Naive thymus-derived CD4-positive, alpha-beta T cell (primary cell): ENCODE measurements around the gene NPHP4. TPM values are rescaled to one million over a fixed set of nuclear protein-coding genes. Genes with fewer than 3 reads are reported as not detected.

Experiments
- ATAC-seq: fragments of 150-1000 bp; cut with Tn5 transposase; 2 replicates; pipeline ENCODE4 v1.10.0; 2021; ENCODE audit warnings: mild to moderate bottlenecking, moderate library complexity
- CTCF ChIA-PET: fragments of 350-600 bp; sonication (Branson Sonifier 250); formaldehyde crosslinking; loops from one replicate; lab custom pipeline; 2021; ENCODE audit warnings: antibody characterized with exemption; lab: Charles Lee
- POLR2A ChIA-PET: fragments of 350-600 bp; sonication (Branson Sonifier 250); formaldehyde crosslinking; loops from one replicate; lab custom pipeline; 2021; ENCODE audit warnings: antibody characterized with exemption, inconsistent platforms; lab: Charles Lee
- DNase-seq, 9 donors: peaks; one replicate each; pipeline versions ENCODE4 v3.0.0 to v3.0.0-alpha.2; 2020 to 2022; ENCODE audit warnings: mixed read lengths in 1 of 9
- H3K27ac ChIP-seq: one replicate; pipeline ENCODE4 v1.7.0; 2013; ENCODE audit warnings: mild to moderate bottlenecking, low read depth, low read length, moderate library complexity
- H3K27me3 ChIP-seq, 2 donors: one replicate each; pipeline ENCODE4 v1.7.0; 2013; ENCODE audit warnings: low read length in 2 of 2, mild to moderate bottlenecking in 2 of 2, moderate library complexity in 2 of 2; ENCODE audit not compliant: control insufficient read depth in 2 of 2, insufficient read depth in 2 of 2
- H3K36me3 ChIP-seq, 3 experiments: 1 replicate in 2 of 3; 2 replicates in 1 of 3; pipeline ENCODE4 v1.7.0; 2013; ENCODE audit warnings: low read length in 3 of 3, mild to moderate bottlenecking in 3 of 3, moderate library complexity in 1 of 3; ENCODE audit not compliant: insufficient read depth in 3 of 3, control insufficient read depth in 2 of 3
- H3K4me1 ChIP-seq, 2 donors: one replicate each; pipeline ENCODE4 v1.7.0; 2013; ENCODE audit warnings: low read length in 2 of 2, mild to moderate bottlenecking in 2 of 2, moderate library complexity in 1 of 2; ENCODE audit not compliant: control insufficient read depth in 2 of 2, insufficient read depth in 2 of 2
- H3K4me3 ChIP-seq: 2 replicates; pipeline ENCODE4 v1.7.0; 2013; ENCODE audit warnings: mild to moderate bottlenecking, low read length
- H3K9me3 ChIP-seq, 3 experiments: 1 replicate in 2 of 3; 2 replicates in 1 of 3; pipeline ENCODE4 v1.7.0; 2013; ENCODE audit warnings: low read length in 3 of 3; ENCODE audit not compliant: control insufficient read depth in 2 of 3
- H3K27ac Mint-ChIP-seq, 9 donors: one replicate each; pipeline ENCODE4 v1.8.0; 2020 to 2022; ENCODE audit warnings: mixed read lengths in 9 of 9, mild to moderate bottlenecking in 8 of 9, moderate library complexity in 5 of 9, inconsistent platforms in 2 of 9
- H3K27me3 Mint-ChIP-seq, 5 donors: one replicate each; pipeline ENCODE4 v1.8.0; 2021 to 2022; ENCODE audit warnings: mixed read lengths in 5 of 5, mild to moderate bottlenecking in 1 of 5
- H3K36me3 Mint-ChIP-seq, 5 donors: one replicate each; pipeline ENCODE4 v1.8.0; 2020 to 2022; ENCODE audit warnings: mixed read lengths in 5 of 5, mild to moderate bottlenecking in 3 of 5, inconsistent platforms in 1 of 5
- H3K4me1 Mint-ChIP-seq, 7 donors: one replicate each; pipeline ENCODE4 v1.8.0; 2020 to 2022; ENCODE audit warnings: mixed read lengths in 7 of 7, mild to moderate bottlenecking in 3 of 7, inconsistent platforms in 1 of 7
- H3K4me3 Mint-ChIP-seq, 10 donors: one replicate each; pipeline ENCODE4 v1.8.0; 2020 to 2022; ENCODE audit warnings: mild to moderate bottlenecking in 10 of 10, mixed read lengths in 10 of 10, moderate library complexity in 6 of 10, inconsistent platforms in 2 of 10
- H3K9me3 Mint-ChIP-seq, 11 donors: one replicate each; pipeline ENCODE4 v1.8.0; 2020 to 2022; ENCODE audit warnings: mixed read lengths in 11 of 11, mild to moderate bottlenecking in 4 of 11, inconsistent platforms in 1 of 11, moderate library complexity in 1 of 11
- intact Hi-C, 2 donors: fragments of 100-400 bp; cut with micrococcal nuclease; formaldehyde crosslinking; loops; one replicate each; pipeline ENCODE4 v1.15.1; 2023
- polyA plus RNA-seq, 2 donors: library from polyadenylated mRNA; unstranded; fragments of 300-500 nt; fragmentation: Illumina TruSeq; gene quantifications; one replicate each; pipeline ENCODE4 v1.2.3, GENCODE V29; 2021
- total RNA-seq, 6 experiments: library from RNA in 5 of 6; stranded (reverse) in 5 of 6; gene quantifications; 1 replicate in 5 of 6; 2 replicates in 1 of 6; pipeline ENCODE4 v1.2.3 and lab custom pipeline; 2021 to 2026

NPHP4 gene
- total and polyA plus RNA-seq, 7 experiments from 2014 or later = 0.40 to 20.6 (median 9.2) TPM

- Histone ChIP-seq H3K27ac (no peak overlapping the region), H3K36me3 (no peaks in the 10 kb centered on the region), H3K4me1 (no peaks in the 10 kb centered on the region), H3K4me3 (no peak overlapping the region), H3K9me3 (no peaks in the 10 kb centered on the region), H3K27me3 (no peaks in the 10 kb centered on the region)
- peaks cover 0 to 7% (median 6%) of the 10 kb centered on the region in 7 donors for H3K4me1 Mint-ChIP-seq
- DNase-seq (no peak), ATAC-seq (no peak)
- POLR2A ChIA-PET = no interaction called here
- H3K4me3 Mint-ChIP-seq = no peak overlapping the region
- intact Hi-C loops = no loop called here
- H3K27ac Mint-ChIP-seq = no peak overlapping the region
- CTCF ChIA-PET = no interaction called here
- peaks cover 0 to 22% (median 16%) of the 10 kb centered on the region in 5 donors for H3K36me3 Mint-ChIP-seq
- peaks cover 0 to 8% (median 0%) of the 10 kb centered on the region in 11 donors for H3K9me3 Mint-ChIP-seq
- H3K27me3 Mint-ChIP-seq = no peaks in the 10 kb centered on the region
These were observed 72.0 kb downstream of the NPHP4 start for GRCh38 chr1:5920201-5920600.

DNA sequence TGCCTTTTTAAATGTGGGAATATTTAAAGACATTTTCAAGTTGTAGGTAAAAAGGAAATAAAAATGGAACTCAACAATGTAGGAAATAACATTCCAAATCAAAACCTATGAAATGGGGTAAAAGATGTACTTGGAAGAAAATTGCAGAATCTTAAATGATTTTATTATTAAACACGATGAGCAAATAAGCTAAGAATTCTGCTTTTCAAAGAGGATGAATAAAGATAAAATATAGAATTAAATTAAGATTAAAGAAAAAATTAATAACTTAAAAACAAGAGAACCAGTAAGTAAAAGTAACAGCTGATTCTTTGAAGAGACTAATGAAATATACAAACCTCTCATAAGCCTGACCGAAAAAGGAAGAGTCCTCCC lies 74.0 kb downstream of the NPHP4 start:
- intact Hi-C loops = no loop called here
- Mint-ChIP-seq H3K4me1 (peaks cover 0 to 7% (median 6%) of the 10 kb centered on the region in 7 donors), H3K9me3 (no peaks in the 10 kb centered on the region), H3K36me3 (peaks cover 0 to 10% (median 4%) of the 10 kb centered on the region in 5 donors), H3K27me3 (no peaks in the 10 kb centered on the region), H3K27ac (no peak overlapping the region), H3K4me3 (no peak overlapping the region)
- ATAC-seq (no peak), DNase-seq (no peak)
- no peaks in the 10 kb centered on the region for H3K9me3 ChIP-seq
- CTCF ChIA-PET = interaction anchor here (0.6 to 0.7 kb wide), 2 partner anchors 141 to 318 kb away, joined by 3 read pairs; no protein-coding TSS in a partner anchor
- H3K4me1 ChIP-seq = no peaks in the 10 kb centered on the region
- no peak overlapping the region for H3K4me3 ChIP-seq
- no peak overlapping the region for H3K27ac ChIP-seq
- no peaks in the 10 kb centered on the region for H3K36me3 ChIP-seq
- POLR2A ChIA-PET = interaction anchor here (1.0 kb wide), 1 partner anchor 328 kb away, joined by 3 read pairs; no protein-coding TSS in a partner anchor
- H3K27me3 ChIP-seq = no peaks in the 10 kb centered on the region

DNA sequence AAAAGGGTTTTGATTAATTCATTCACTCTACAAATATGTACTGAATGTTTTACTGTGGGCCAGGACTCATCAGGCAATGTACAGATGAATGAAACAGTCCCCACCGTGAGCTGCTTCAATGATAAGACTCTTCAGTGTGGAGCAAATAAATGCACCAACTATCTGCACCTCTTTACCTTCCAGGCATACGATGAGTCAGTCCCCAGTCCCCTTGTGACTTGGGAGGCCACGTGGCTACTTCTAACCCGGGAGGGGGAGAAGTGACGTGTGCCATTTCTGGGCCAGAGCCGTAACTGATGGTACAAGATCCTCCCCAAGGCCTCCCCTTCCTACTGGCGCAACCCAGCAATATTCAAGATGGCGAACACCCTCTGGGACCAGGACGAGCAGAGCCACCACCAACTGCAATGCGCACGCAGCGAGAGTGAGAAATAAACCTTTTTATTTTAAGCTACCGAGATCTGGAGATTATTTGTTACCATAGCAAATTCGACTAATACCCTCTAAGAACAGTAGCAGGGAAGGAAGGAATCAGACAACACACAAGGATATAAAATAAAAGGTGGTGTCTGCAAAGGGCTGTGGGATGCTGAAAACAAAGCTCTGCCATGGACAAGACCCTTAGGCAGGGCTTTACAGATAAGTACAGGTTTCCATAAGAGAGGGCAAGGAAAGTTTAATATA lies 74.5 kb downstream of the NPHP4 start:
- H3K27me3 ChIP-seq = no peaks in the 10 kb centered on the region
- H3K4me1 Mint-ChIP-seq = peaks cover 0 to 7% (median 6%) of the 10 kb centered on the region in 7 donors
- intact Hi-C loops = no loop called here
- H3K9me3 ChIP-seq = no peaks in the 10 kb centered on the region
- H3K9me3 Mint-ChIP-seq = no peaks in the 10 kb centered on the region
- no peak overlapping the region for H3K4me3 Mint-ChIP-seq
- ATAC-seq (no peak), DNase-seq (no peak)
- no peak overlapping the region for H3K4me3 ChIP-seq
- CTCF ChIA-PET = interaction anchor here (0.7 to 0.9 kb wide), 2 partner anchors 140 to 403 kb away, joined by 3 to 4 read pairs; no protein-coding TSS in a partner anchor
- no peaks in the 10 kb centered on the region for H3K36me3 ChIP-seq
- POLR2A ChIA-PET = interaction anchor here (1.0 kb wide), 1 partner anchor 328 kb away, joined by 3 read pairs; no protein-coding TSS in a partner anchor
- no peak overlapping the region for H3K27ac ChIP-seq
- no peak overlapping the region for H3K27ac Mint-ChIP-seq
- H3K27me3 Mint-ChIP-seq = no peaks in the 10 kb centered on the region
- H3K4me1 ChIP-seq = no peaks in the 10 kb centered on the region
- peaks cover 0 to 4% (median 0%) of the 10 kb centered on the region in 5 donors for H3K36me3 Mint-ChIP-seq

DNA sequence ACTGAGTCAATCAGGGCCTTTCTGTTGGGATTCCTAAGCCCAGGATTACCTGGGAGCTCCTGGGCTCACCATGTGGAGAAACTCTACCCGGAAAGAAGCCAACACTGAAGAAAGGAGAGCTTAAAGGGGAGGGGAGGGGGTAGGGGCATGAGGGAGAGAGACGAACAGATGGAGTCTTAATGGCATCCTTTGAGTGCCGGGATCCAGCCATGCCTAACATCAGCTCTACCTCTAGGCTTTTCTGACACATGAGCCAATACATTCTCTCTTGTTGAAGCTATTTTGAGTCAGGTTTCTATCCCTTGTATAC lies 75.0 kb downstream of the NPHP4 start:
- Mint-ChIP-seq H3K4me1 (peaks cover 0 to 7% (median 6%) of the 10 kb centered on the region in 7 donors), H3K27me3 (no peaks in the 10 kb centered on the region), H3K36me3 (peaks cover 0 to 4% (median 0%) of the 10 kb centered on the region in 5 donors), H3K9me3 (no peaks in the 10 kb centered on the region), H3K4me3 (no peak overlapping the region), H3K27ac (peak overlapping the region in 1 of 9 donors; percentile 6)
- no peaks in the 10 kb centered on the region for H3K27me3 ChIP-seq
- no peak overlapping the region for H3K4me3 ChIP-seq
- intact Hi-C loops = no loop called here
- H3K9me3 ChIP-seq = no peaks in the 10 kb centered on the region
- no peaks in the 10 kb centered on the region for H3K36me3 ChIP-seq
- H3K27ac ChIP-seq = no peak overlapping the region
- no peaks in the 10 kb centered on the region for H3K4me1 ChIP-seq
- no peak for DNase-seq
- ChIA-PET POLR2A (no interaction called here), CTCF (interaction anchor here (0.9 kb wide), 1 partner anchor 403 kb away, joined by 4 read pairs; no protein-coding TSS in a partner anchor)
- ATAC-seq = no peak

- no peak overlapping the region for H3K27ac ChIP-seq
These were observed 75.5 kb downstream of the NPHP4 start for GRCh38 chr1:5916572-5917280.

GRCh38 chr1:5915587-5916571 lies 76.3 kb downstream of the NPHP4 start:
- no peak overlapping the region for H3K4me3 Mint-ChIP-seq
- H3K4me1 Mint-ChIP-seq = peaks cover 0 to 7% (median 6%) of the 10 kb centered on the region in 7 donors
- POLR2A ChIA-PET = no interaction called here
- no peaks in the 10 kb centered on the region for H3K36me3 ChIP-seq
- CTCF ChIA-PET = interaction anchor here (1.1 kb wide), 1 partner anchor 110 kb away, joined by 3 read pairs; no protein-coding TSS in a partner anchor
- H3K4me1 ChIP-seq = no peaks in the 10 kb centered on the region
- H3K27me3 ChIP-seq = no peaks in the 10 kb centered on the region
- H3K27me3 Mint-ChIP-seq = no peaks in the 10 kb centered on the region
- peak in 5 of 9 donors; percentile 11 to 31 (median 18) for DNase-seq
- no peak overlapping the region for H3K27ac ChIP-seq
- intact Hi-C loops = no loop called here
- H3K9me3 ChIP-seq = no peaks in the 10 kb centered on the region
- peak overlapping the region in 2 of 9 donors; percentile 51 to 66 for H3K27ac Mint-ChIP-seq
- H3K9me3 Mint-ChIP-seq = no peaks in the 10 kb centered on the region
- H3K4me3 ChIP-seq = no peak overlapping the region
- peaks cover 0 to 14% (median 0%) of the 10 kb centered on the region in 5 donors for H3K36me3 Mint-ChIP-seq
- ATAC-seq = peak; percentile 37

More at GRCh38 chr1:5916572-5917280, 75.5 kb downstream of the NPHP4 start:
- H3K4me1 ChIP-seq = no peaks in the 10 kb centered on the region
- H3K9me3 ChIP-seq = no peaks in the 10 kb centered on the region
- ATAC-seq (no peak), DNase-seq (no peak)
- Mint-ChIP-seq H3K9me3 (no peaks in the 10 kb centered on the region), H3K27me3 (no peaks in the 10 kb centered on the region), H3K4me3 (no peak overlapping the region), H3K36me3 (peaks cover 0 to 6% (median 0%) of the 10 kb centered on the region in 5 donors), H3K4me1 (peaks cover 0 to 7% (median 6%) of the 10 kb centered on the region in 7 donors), H3K27ac (peak overlapping the region in 1 of 9 donors; percentile 6)
- H3K36me3 ChIP-seq = no peaks in the 10 kb centered on the region
- POLR2A ChIA-PET = no interaction called here
- no peak overlapping the region for H3K4me3 ChIP-seq
- intact Hi-C loops = no loop called here
- no peaks in the 10 kb centered on the region for H3K27me3 ChIP-seq
- CTCF ChIA-PET = interaction anchor here (0.9 kb wide), 1 partner anchor 402 kb away, joined by 4 read pairs; no protein-coding TSS in a partner anchor
